Chondrocyte (in vitro differentiated cells): Measurements from ENCODE around the gene NEU3. TPM values are rescaled to one million over a fixed set of nuclear protein-coding genes. Genes with fewer than 3 reads are reported as not detected.
"Not testable (repeated sequence)": the region's sequence is repeated elsewhere in the genome, so short reads cannot be mapped to it uniquely, and the experiment has no call there.

Experiments used
- DNase-seq: peaks from one replicate; pipeline ENCODE4 v3.0.0; 2021; ENCODE audit warnings: mixed read lengths, low spot score
- H3K27ac Mint-ChIP-seq: one replicate; pipeline ENCODE4 v1.8.0; 2021; ENCODE audit warnings: mild to moderate bottlenecking, moderate library complexity, mixed read lengths; ENCODE audit not compliant: unreplicated experiment
- H3K27me3 Mint-ChIP-seq: 2 replicates; pipeline ENCODE4 v1.8.0; 2021; ENCODE audit warnings: low read depth, mixed read lengths
- H3K36me3 Mint-ChIP-seq: 2 replicates; pipeline ENCODE4 v1.8.0; 2021; ENCODE audit warnings: low read depth, mixed read lengths
- H3K4me1 Mint-ChIP-seq: 2 replicates; pipeline ENCODE4 v1.8.0; 2021; ENCODE audit warnings: low read depth, mild to moderate bottlenecking, mixed read lengths
- H3K4me3 Mint-ChIP-seq: one replicate; pipeline ENCODE4 v1.8.0; 2021; ENCODE audit warnings: mild to moderate bottlenecking, moderate library complexity, mixed read lengths; ENCODE audit not compliant: unreplicated experiment
- H3K9me3 Mint-ChIP-seq: 2 replicates; pipeline ENCODE4 v1.8.0; 2021; ENCODE audit warnings: low read depth, mixed read lengths
- total RNA-seq: library from RNA; stranded (reverse); gene quantifications from 3 replicates; pipeline ENCODE4 v1.2.1, GENCODE V29; 2021
- TF ChIP-seq, protein P1 (sequence below): fragments of 200-600 bp; sonication (generic); IDR thresholded peaks from 2 replicates; pipeline ENCODE4 v1.5.0; 2021; ENCODE audit warnings: antibody characterized with exemption, mild to moderate bottlenecking, moderate library complexity

The NEU3 gene
- total RNA-seq, 1 donor from 2014 or later: 9.4 TPM

GRCh38 chr11:75011872-75012271 is 23.1 kb downstream of the NEU3 start:
- H3K27me3 Mint-ChIP-seq: no peaks in the 10 kb centered on the region
- no peak overlapping the region for H3K4me3 Mint-ChIP-seq
- no peak overlapping the region for H3K27ac Mint-ChIP-seq
- H3K36me3 Mint-ChIP-seq: peaks cover 18% of the 10 kb centered on the region
- no peaks in the 10 kb centered on the region for H3K4me1 Mint-ChIP-seq
- no peaks in the 10 kb centered on the region for H3K9me3 Mint-ChIP-seq
- TF ChIP-seq, protein P1, sequence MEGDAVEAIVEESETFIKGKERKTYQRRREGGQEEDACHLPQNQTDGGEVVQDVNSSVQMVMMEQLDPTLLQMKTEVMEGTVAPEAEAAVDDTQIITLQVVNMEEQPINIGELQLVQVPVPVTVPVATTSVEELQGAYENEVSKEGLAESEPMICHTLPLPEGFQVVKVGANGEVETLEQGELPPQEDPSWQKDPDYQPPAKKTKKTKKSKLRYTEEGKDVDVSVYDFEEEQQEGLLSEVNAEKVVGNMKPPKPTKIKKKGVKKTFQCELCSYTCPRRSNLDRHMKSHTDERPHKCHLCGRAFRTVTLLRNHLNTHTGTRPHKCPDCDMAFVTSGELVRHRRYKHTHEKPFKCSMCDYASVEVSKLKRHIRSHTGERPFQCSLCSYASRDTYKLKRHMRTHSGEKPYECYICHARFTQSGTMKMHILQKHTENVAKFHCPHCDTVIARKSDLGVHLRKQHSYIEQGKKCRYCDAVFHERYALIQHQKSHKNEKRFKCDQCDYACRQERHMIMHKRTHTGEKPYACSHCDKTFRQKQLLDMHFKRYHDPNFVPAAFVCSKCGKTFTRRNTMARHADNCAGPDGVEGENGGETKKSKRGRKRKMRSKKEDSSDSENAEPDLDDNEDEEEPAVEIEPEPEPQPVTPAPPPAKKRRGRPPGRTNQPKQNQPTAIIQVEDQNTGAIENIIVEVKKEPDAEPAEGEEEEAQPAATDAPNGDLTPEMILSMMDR: no peak
- DNase-seq: no peak

GRCh38 chr11:75013051-75013450 is 24.3 kb downstream of the NEU3 start:
- DNase-seq: no peak
- Mint-ChIP-seq H3K36me3 (peaks cover 11% of the 10 kb centered on the region), H3K4me3 (no peak overlapping the region), H3K4me1 (no peaks in the 10 kb centered on the region), H3K27ac (no peak overlapping the region), H3K9me3 (peaks cover 3% of the 10 kb centered on the region), H3K27me3 (no peaks in the 10 kb centered on the region)
- TF ChIP-seq, protein P1: no peak

DNA sequence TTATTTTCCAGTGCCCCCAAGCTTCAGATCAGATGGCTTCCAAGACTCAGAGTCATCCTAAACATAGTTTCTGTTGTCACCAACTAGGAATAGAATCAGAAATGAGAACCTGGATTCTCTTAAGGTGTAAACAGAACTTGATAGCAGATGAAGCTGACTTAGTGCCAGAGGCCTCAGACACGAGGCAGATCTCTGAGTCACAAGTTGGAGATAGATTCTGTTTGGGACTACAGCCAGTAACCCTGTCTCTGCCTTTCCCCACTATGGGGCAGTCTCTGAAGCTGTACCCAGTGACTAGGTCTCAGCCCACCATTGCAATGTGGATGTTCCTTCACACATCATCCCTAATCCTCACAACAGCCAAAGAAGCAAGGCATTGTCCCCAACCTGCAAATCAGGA is 25.4 kb downstream of the NEU3 start:
- Mint-ChIP-seq H3K27me3 (no peaks in the 10 kb centered on the region), H3K9me3 (peaks cover 10% of the 10 kb centered on the region), H3K36me3 (peaks cover 12% of the 10 kb centered on the region), H3K27ac (no peak overlapping the region), H3K4me1 (no peaks in the 10 kb centered on the region), H3K4me3 (no peak overlapping the region)
- TF ChIP-seq, protein P1: no peak
- no peak for DNase-seq

GRCh38 chr11:75019200-75019599 is 30.5 kb downstream of the NEU3 start:
- peaks cover 10% of the 10 kb centered on the region for H3K9me3 Mint-ChIP-seq
- DNase-seq, H3K4me3 Mint-ChIP-seq, H3K27me3 Mint-ChIP-seq, H3K27ac Mint-ChIP-seq, H3K4me1 Mint-ChIP-seq, H3K36me3 Mint-ChIP-seq: not testable (repeated sequence)

GRCh38 chr11:75020328-75020727 is 31.6 kb downstream of the NEU3 start:
- H3K9me3 Mint-ChIP-seq: peaks cover 10% of the 10 kb centered on the region
- not testable (repeated sequence) for H3K36me3 Mint-ChIP-seq, H3K27ac Mint-ChIP-seq, DNase-seq, H3K4me3 Mint-ChIP-seq, H3K4me1 Mint-ChIP-seq, H3K27me3 Mint-ChIP-seq

- peaks cover 2% of the 10 kb centered on the region for H3K27me3 Mint-ChIP-seq
- TF ChIP-seq, protein P1: no peak
- no peaks in the 10 kb centered on the region for H3K4me1 Mint-ChIP-seq
- no peak overlapping the region for H3K27ac Mint-ChIP-seq
- H3K36me3 Mint-ChIP-seq: peaks cover 6% of the 10 kb centered on the region
- H3K9me3 Mint-ChIP-seq: peaks cover 10% of the 10 kb centered on the region
- no peak for DNase-seq
- no peak overlapping the region for H3K4me3 Mint-ChIP-seq
Measured at GRCh38 chr11:75022296-75022695, 33.6 kb downstream of the NEU3 start.
